H1 (cell line): ENCODE measurements around the gene DFFA. TPM values are rescaled to one million over a fixed set of nuclear protein-coding genes. Genes with fewer than 3 reads are reported as not detected.

ENCODE experiments used
- CTCF ChIA-PET: fragments of 300-600 bp; sonication (Branson Sonifier 250); formaldehyde crosslinking; loops from one replicate; lab custom pipeline; 2021; ENCODE audit not compliant: partially characterized antibody; lab: Charles Lee
- POLR2A ChIA-PET: fragments of 300-600 bp; sonication (Branson Sonifier 250); formaldehyde crosslinking; loops from one replicate; lab custom pipeline; 2021; ENCODE audit warnings: inconsistent platforms; ENCODE audit not compliant: partially characterized antibody; lab: Charles Lee
- DNase-seq, 2 experiments: peaks; one replicate each; pipeline versions ENCODE4 v3.0.0 to v3.0.0-alpha.2; 2010 to 2022; ENCODE audit warnings: low spot score in 2 of 2, low read depth in 1 of 2, mixed read lengths in 1 of 2
- FAIRE-seq: peaks from 2 replicates; lab custom pipeline; 2011; peaks lifted over from hg19 to GRCh38; lab: Jason Lieb, UNC
- H2AFZ ChIP-seq: 2 replicates; pipeline ENCODE4 v1.8.1; 2012; ENCODE audit warnings: low read length, inconsistent platforms
- H2AK5ac ChIP-seq: 2 replicates; pipeline ENCODE4 v1.6.1; 2013; ENCODE audit warnings: low read depth, low read length
- H2BK120ac ChIP-seq: replicated peaks from 2 replicates; pipeline ENCODE3; 2013; ENCODE audit warnings: low read depth, low read length, inconsistent platforms
- H2BK12ac ChIP-seq: 2 replicates; pipeline ENCODE4 v1.6.1; 2013; ENCODE audit warnings: low read depth, low read length
- H2BK15ac ChIP-seq: 2 replicates; pipeline ENCODE4 v1.6.1; 2013; ENCODE audit warnings: low read length
- H2BK20ac ChIP-seq: 2 replicates; pipeline ENCODE4 v1.6.1; 2013; ENCODE audit warnings: low read length
- H2BK5ac ChIP-seq: 2 replicates; pipeline ENCODE4 v1.6.1; 2013; ENCODE audit warnings: low read depth, low read length
- H3K14ac ChIP-seq: 2 replicates; pipeline ENCODE4 v1.6.1; 2013; ENCODE audit warnings: inconsistent platforms; ENCODE audit not compliant: insufficient read length
- H3K18ac ChIP-seq: 2 replicates; pipeline ENCODE4 v1.6.1; 2013; ENCODE audit warnings: low read length; ENCODE audit errors: extremely low read depth
- H3K23ac ChIP-seq: 2 replicates; pipeline ENCODE4 v1.6.1; 2013; ENCODE audit warnings: inconsistent platforms; ENCODE audit not compliant: insufficient read length
- H3K23me2 ChIP-seq: 2 replicates; pipeline ENCODE4 v1.6.1; 2013; ENCODE audit warnings: low read depth, low read length
- H3K27ac ChIP-seq: 2 replicates; pipeline ENCODE4 v1.6.1; 2011; ENCODE audit warnings: low read depth, low read length, inconsistent platforms
- H3K27me3 ChIP-seq, 4 experiments: replicated peaks in 1 of 4; 1 replicate in 1 of 4; 2 replicates in 3 of 4; pipeline versions ENCODE4 v1.6.1 to v1.8.1; 2011 to 2013; ENCODE audit warnings: low read length in 3 of 4, mild to moderate bottlenecking in 3 of 4, inconsistent platforms in 2 of 4, mixed read lengths in 2 of 4, moderate library complexity in 1 of 4; ENCODE audit not compliant: control insufficient read depth in 3 of 4, insufficient read depth in 3 of 4; ENCODE audit errors: extremely low read depth in 1 of 4
- H3K36me3 ChIP-seq, 4 experiments: 2 replicates each; pipeline versions ENCODE4 v1.6.1 to v1.8.1; 2011 to 2013; ENCODE audit warnings: mild to moderate bottlenecking in 4 of 4, low read length in 3 of 4, moderate library complexity in 2 of 4, control low read depth in 1 of 4, inconsistent platforms in 1 of 4; ENCODE audit not compliant: insufficient read depth in 4 of 4, control insufficient read depth in 2 of 4
- H3K4ac ChIP-seq: replicated peaks from 2 replicates; pipeline ENCODE3; 2013; ENCODE audit warnings: low read length, low read depth, mixed read lengths, inconsistent platforms; ENCODE audit not compliant: insufficient read length
- H3K4me1 ChIP-seq, 4 experiments: replicated peaks in 1 of 4; 1 replicate in 1 of 4; 2 replicates in 3 of 4; pipeline versions ENCODE4 v1.6.1 to v1.8.1; 2011 to 2013; ENCODE audit warnings: low read length in 3 of 4, inconsistent platforms in 2 of 4, mixed read lengths in 1 of 4; ENCODE audit not compliant: insufficient read depth in 4 of 4, control insufficient read depth in 3 of 4
- H3K4me2 ChIP-seq, 2 experiments: 2 replicates each; pipeline versions ENCODE4 v1.6.1 to v1.8.1; 2011 to 2013; ENCODE audit warnings: low read depth in 2 of 2, low read length in 2 of 2, control low read depth in 1 of 2, inconsistent platforms in 1 of 2, mild to moderate bottlenecking in 1 of 2; ENCODE audit not compliant: insufficient read depth in 1 of 2
- H3K4me3 ChIP-seq, 4 experiments: fragments of 200-600, 300-600 bp in 1 of 4; sonication (generic), shearing (Covaris generic), sonication (Bioruptor Twin) in 1 of 4; 2 replicates each; pipeline versions ENCODE4 v1.5.1 to v1.8.1; 2011 to 2016; ENCODE audit warnings: low read length in 4 of 4, low read depth in 3 of 4, control low read depth in 2 of 4, inconsistent platforms in 2 of 4, mild to moderate bottlenecking in 2 of 4, mixed read lengths in 1 of 4, moderate library complexity in 1 of 4; ENCODE audit not compliant: insufficient read depth in 2 of 4; ENCODE audit errors: extremely low read depth in 1 of 4
- H3K56ac ChIP-seq: replicated peaks from 2 replicates; pipeline ENCODE3; 2013; ENCODE audit warnings: low read depth, mild to moderate bottlenecking, mixed read lengths, low read length, inconsistent platforms; ENCODE audit not compliant: insufficient read length
- H3K79me1 ChIP-seq: 2 replicates; pipeline ENCODE4 v1.6.1; 2013; ENCODE audit warnings: low read depth, low read length, control low read depth
- H3K79me2 ChIP-seq, 2 experiments: 2 replicates each; pipeline versions ENCODE4 v1.6.1 to v1.8.1; 2012 to 2013; ENCODE audit warnings: low read length in 2 of 2, mild to moderate bottlenecking in 2 of 2, inconsistent platforms in 1 of 2; ENCODE audit not compliant: insufficient read depth in 2 of 2, control insufficient read depth in 1 of 2
- H3K9ac ChIP-seq, 4 experiments: replicated peaks in 1 of 4; 1 replicate in 1 of 4; 2 replicates in 3 of 4; pipeline versions ENCODE4 v1.6.1 to v1.8.1; 2011 to 2013; ENCODE audit warnings: low read depth in 3 of 4, low read length in 3 of 4, control low read depth in 2 of 4, mild to moderate bottlenecking in 2 of 4, moderate library complexity in 2 of 4, inconsistent platforms in 1 of 4; ENCODE audit errors: extremely low read depth in 1 of 4
- H3K9me3 ChIP-seq, 2 experiments: 2 replicates each; pipeline versions ENCODE4 v1.6.1 to v1.8.1; 2012 to 2013; ENCODE audit warnings: mild to moderate bottlenecking in 2 of 2, moderate library complexity in 2 of 2, control low read depth in 1 of 2, inconsistent platforms in 1 of 2, low read depth in 1 of 2, low read length in 1 of 2, mixed read lengths in 1 of 2; ENCODE audit not compliant: insufficient read depth in 2 of 2
- H4K20me1 ChIP-seq, 2 experiments: replicated peaks in 1 of 2; 2 replicates each; pipeline versions ENCODE3 to v1.8.1; 2011 to 2013; ENCODE audit warnings: inconsistent platforms in 2 of 2, low read length in 2 of 2, mild to moderate bottlenecking in 1 of 2; ENCODE audit not compliant: insufficient read depth in 2 of 2, control insufficient read depth in 1 of 2
- H4K5ac ChIP-seq: 2 replicates; pipeline ENCODE4 v1.6.1; 2013; ENCODE audit warnings: low read length, low read depth, mixed read lengths, inconsistent platforms; ENCODE audit not compliant: insufficient read length
- H4K8ac ChIP-seq: 2 replicates; pipeline ENCODE4 v1.8.0; 2013; ENCODE audit warnings: mild to moderate bottlenecking, moderate library complexity, low read length, inconsistent platforms; ENCODE audit not compliant: insufficient read depth; ENCODE audit errors: extremely low read depth
- H4K91ac ChIP-seq: replicated peaks from 2 replicates; pipeline ENCODE3; 2013; ENCODE audit warnings: low read length, mixed read lengths, inconsistent platforms; ENCODE audit not compliant: insufficient read length
- CHD1 ChIP-seq: IDR thresholded peaks from 2 replicates; pipeline ENCODE4 v1.6.1; 2012; ENCODE audit warnings: low read depth, low read length, improper control_type of control experiment
- EZH2 ChIP-seq: fragments of 200-600 bp; sonication (generic); IDR thresholded peaks from 2 replicates; pipeline ENCODE4 v1.7.1; 2012; ENCODE audit warnings: low read depth, mild to moderate bottlenecking, moderate library complexity, low read length, inconsistent platforms; ENCODE audit not compliant: severe bottlenecking
- GTF2F1 ChIP-seq: IDR thresholded peaks from 2 replicates; pipeline ENCODE4 v1.6.1; 2012; ENCODE audit warnings: low read depth, low read length, improper control_type of control experiment, borderline replicate concordance
- MAX ChIP-seq: IDR thresholded peaks from 2 replicates; pipeline ENCODE4 v1.6.1; 2012; ENCODE audit warnings: inconsistent platforms
- NANOG ChIP-seq: IDR thresholded peaks from 2 replicates; pipeline ENCODE4 v1.6.1; 2011; ENCODE audit warnings: low read length, low read depth, mild to moderate bottlenecking, inconsistent platforms; ENCODE audit not compliant: insufficient read depth, poor library complexity, severe bottlenecking
- POLR2A ChIP-seq, 2 experiments: IDR thresholded peaks; 1 replicate in 1 of 2; 2 replicates in 1 of 2; pipeline ENCODE4 v1.6.1; 2011; ENCODE audit warnings: low read depth in 2 of 2, low read length in 2 of 2, mild to moderate bottlenecking in 2 of 2; ENCODE audit errors: control extremely low read depth in 1 of 2
- RBBP5 ChIP-seq: IDR thresholded peaks from 2 replicates; pipeline ENCODE4 v1.7.1; 2012; ENCODE audit warnings: low read depth, mild to moderate bottlenecking, inconsistent platforms, low read length, moderate library complexity, borderline replicate concordance
- TAF1 ChIP-seq: IDR thresholded peaks from 2 replicates; pipeline ENCODE4 v1.6.1; 2011; ENCODE audit warnings: mild to moderate bottlenecking, low read depth, low read length
- TBP ChIP-seq: IDR thresholded peaks from 2 replicates; pipeline ENCODE4 v1.6.1; 2011; ENCODE audit warnings: low read depth, low read length, improper control_type of control experiment
- WGBS, 2 experiments: shearing (Covaris generic) in 1 of 2; methylation state at CpG; one replicate each; pipeline versions ENCODE4 v1.1.6 to v1.1.7; 2013 to 2015; ENCODE audit warnings: low lambda C conversion rate in 2 of 2, mixed read lengths in 2 of 2, inconsistent platforms in 1 of 2, low coverage in 1 of 2, missing lambda C conversion rate in 1 of 2; ENCODE audit not compliant: insufficient replicate concordance in 2 of 2, insufficient coverage in 1 of 2, insufficient read length in 1 of 2; ENCODE audit errors: extremely low coverage in 1 of 2, missing lambda C conversion rate in 1 of 2; 5-methylcytosine and 5-hydroxymethylcytosine counted together
- polyA plus RNA-seq, 7 experiments: library from polyadenylated mRNA; depleted of rRNA in 3 of 7; stranded (reverse) in 5 of 7; unstranded in 2 of 7; fragments of >200 nt in 5 of 7; fragments of 200-250 nt in 2 of 7; gene quantifications; 1 replicate in 5 of 7; 2 replicates in 1 of 7; 4 replicates in 1 of 7; pipeline versions ENCODE4 v1.2.1 to v1.2.3, GENCODE V29; 2011 to 2013; ENCODE audit warnings: missing spikeins in 2 of 7, mixed read lengths in 2 of 7
- total RNA-seq: library from RNA; stranded (reverse); fragmentation: NEBNext Ultra II Directional; extraction: Animal tissue kit (Norgen Biotek cat#: 25700); gene quantifications from 2 replicates; pipeline ENCODE4 v1.2.1, GENCODE V29; 2021
- TF ChIP-seq, protein P1 (sequence below): IDR thresholded peaks from 2 replicates; pipeline ENCODE4 v1.6.1; 2011; ENCODE audit warnings: low read length, improper control_type of control experiment

The DFFA gene
- total and polyA plus RNA-seq, 2 of the 8 experiments (the other 6 are each of a cell fraction or from before 2014, with no cell fraction given), result 34.3 to 79.9 TPM

DNA sequence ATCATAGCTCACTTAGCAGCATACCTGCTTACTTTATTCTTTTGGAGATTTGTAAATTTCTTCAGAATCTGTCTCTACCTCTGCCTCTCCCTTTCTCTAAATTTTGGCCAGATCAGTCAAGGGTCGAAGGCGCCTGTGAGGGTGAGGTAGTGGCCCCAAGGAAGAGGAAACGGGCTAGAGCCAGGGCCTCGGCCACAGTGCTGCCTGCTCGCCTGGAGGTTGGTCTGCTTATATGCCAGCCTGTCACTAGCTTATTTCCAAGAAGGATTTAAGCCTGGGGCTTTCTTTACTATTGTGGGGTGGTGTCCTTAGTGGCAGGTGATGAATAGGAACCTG is 22.1 kb upstream of the DFFA start:
- no peak overlapping the region for H3K9ac ChIP-seq
- CTCF ChIA-PET, result interaction anchor here (0.6 to 8.5 kb wide), 40 partner anchors 9 to 481 kb away, joined by 3 to 132 read pairs (median 3); partner anchors contain the start of genes CENPS, CORT, PEX14 and PGD
- WGBS, 2 experiments, result 89% methylated on average over 5 of the region's 5 CpGs; no CpG with 5 or more reads in 1 of the 2 experiments

More for the DNA sequence above, 22.1 kb upstream of the DFFA start:
- no peak overlapping the region for H2BK15ac ChIP-seq
- H3K56ac ChIP-seq, result no peak overlapping the region
- no peak overlapping the region for H2BK20ac ChIP-seq
- no peak overlapping the region for H4K91ac ChIP-seq
- no peak overlapping the region for H2BK120ac ChIP-seq
- no peak overlapping the region for H3K23ac ChIP-seq
- no peak overlapping the region for H3K27ac ChIP-seq
- peaks cover 4 to 6% (median 5%) of the 10 kb centered on the region in 4 experiments; a peak in 5 of 7 replicates for H3K4me1 ChIP-seq
- no peak overlapping the region for H3K4me3 ChIP-seq
- H3K4me2 ChIP-seq, result no peak overlapping the region
- no peak overlapping the region for H3K4ac ChIP-seq
- no peak overlapping the region for H4K8ac ChIP-seq
- no peak overlapping the region for H2AK5ac ChIP-seq
- H3K79me1 ChIP-seq, result peaks cover 6% of the 10 kb centered on the region; the same call in 1 of the 2 replicates
- H3K9me3 ChIP-seq, result no peaks in the 10 kb centered on the region
- H4K5ac ChIP-seq, result no peak overlapping the region
- peaks cover 4 to 7% of the 10 kb centered on the region in 2 experiments for H4K20me1 ChIP-seq
- H3K14ac ChIP-seq, result no peak overlapping the region
- H3K18ac ChIP-seq, result no peak overlapping the region
- no peaks in the 10 kb centered on the region for H3K27me3 ChIP-seq
- no peak for DNase-seq
- H3K36me3 ChIP-seq, result peaks cover 0 to 4% (median 0%) of the 10 kb centered on the region in 4 experiments; a peak in 1 of 8 replicates
- H2BK12ac ChIP-seq, result no peak overlapping the region
- no peak for FAIRE-seq
- H3K23me2 ChIP-seq, result no peaks in the 10 kb centered on the region
- TF ChIP-seq NANOG (no peak), EZH2 (no peak), CHD1 (no peak), POLR2A (IDR thresholded peaks at IDR 0.05; ENCODE audit: control extremely low read depth in 1 of 2, low read depth in 2 of 2, low read length in 2 of 2) (no peak), TAF1 (no peak), GTF2F1 (no peak), MAX (no peak), RBBP5 (no peak), TBP (no peak)
- TF ChIP-seq, protein P1, sequence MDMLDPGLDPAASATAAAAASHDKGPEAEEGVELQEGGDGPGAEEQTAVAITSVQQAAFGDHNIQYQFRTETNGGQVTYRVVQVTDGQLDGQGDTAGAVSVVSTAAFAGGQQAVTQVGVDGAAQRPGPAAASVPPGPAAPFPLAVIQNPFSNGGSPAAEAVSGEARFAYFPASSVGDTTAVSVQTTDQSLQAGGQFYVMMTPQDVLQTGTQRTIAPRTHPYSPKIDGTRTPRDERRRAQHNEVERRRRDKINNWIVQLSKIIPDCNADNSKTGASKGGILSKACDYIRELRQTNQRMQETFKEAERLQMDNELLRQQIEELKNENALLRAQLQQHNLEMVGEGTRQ, result no peak
- H3K79me2 ChIP-seq, result peaks cover 0 to 41% of the 10 kb centered on the region in 2 experiments; a peak in 2 of 4 replicates
- POLR2A ChIA-PET, result interaction anchor here (1.1 to 2.3 kb wide), 3 partner anchors 20 to 85 kb away, joined by 3 to 8 read pairs (median 4); partner anchors contain the start of gene PEX14
- H2AFZ ChIP-seq, result no peak overlapping the region
- no peak overlapping the region for H2BK5ac ChIP-seq
